Activated T-helper 17 cell treated with anti-CD3 and anti-CD28 coated beads, Interleukin-2, amount 50 U/mL, for 72 hours (primary cell): ENCODE data around the gene KRTAP4-6. TPM values are rescaled to one million over a fixed set of nuclear protein-coding genes. Genes with fewer than 3 reads are reported as not detected.
"Not testable (repeated sequence)": the region's sequence is repeated elsewhere in the genome, so short reads cannot be mapped to it uniquely, and the experiment has no call there.

Experiments
- ATAC-seq: fragments of 150-1000 bp; cut with Tn5 transposase; replicated peaks from 2 replicates; pipeline ENCODE4 v1.10.0; 2021; ENCODE audit warnings: mild to moderate bottlenecking, moderate library complexity
- H3K27ac Mint-ChIP-seq: one replicate; pipeline ENCODE4 v1.8.0; 2022; ENCODE audit warnings: mixed read lengths
- H3K27me3 Mint-ChIP-seq: one replicate; pipeline ENCODE4 v1.8.0; 2022; ENCODE audit warnings: mixed read lengths
- H3K36me3 Mint-ChIP-seq: one replicate; pipeline ENCODE4 v1.8.0; 2022; ENCODE audit warnings: low read depth, mild to moderate bottlenecking, mixed read lengths
- H3K4me1 Mint-ChIP-seq: one replicate; pipeline ENCODE4 v1.8.0; 2022; ENCODE audit warnings: mixed read lengths
- H3K4me3 Mint-ChIP-seq: one replicate; pipeline ENCODE4 v1.8.0; 2022; ENCODE audit warnings: mild to moderate bottlenecking, mixed read lengths
- H3K9me3 Mint-ChIP-seq: one replicate; pipeline ENCODE4 v1.8.0; 2022; ENCODE audit warnings: mixed read lengths
- total RNA-seq, 2 donors: library from RNA; stranded (reverse); gene quantifications; one replicate each; pipeline ENCODE4 v1.2.3, GENCODE V29; 2022

KRTAP4-6 gene
- total RNA-seq, 2 donors from 2014 or later = not detected

- H3K27ac Mint-ChIP-seq = no peak overlapping the region
- peaks cover 5% of the 10 kb centered on the region for H3K4me1 Mint-ChIP-seq
- H3K27me3 Mint-ChIP-seq = no peaks in the 10 kb centered on the region
- H3K9me3 Mint-ChIP-seq = no peaks in the 10 kb centered on the region
- no peak overlapping the region for H3K4me3 Mint-ChIP-seq
- H3K36me3 Mint-ChIP-seq = no peaks in the 10 kb centered on the region
- ATAC-seq = no peak
Measured at GRCh38 chr17:41103896-41104295, 36.4 kb downstream of the KRTAP4-6 start.

GRCh38 chr17:41101586-41102259 lies 38.6 kb downstream of the KRTAP4-6 start, which contains the start of gene KRTAP4-16:
Gene KRTAP4-16, minus strand, starts transcription at chr17:41102209. Its CDS starts 0 bp downstream, at chr17:41102209.
- ATAC-seq = no peak
- no peak within 1 kb of the TSS for H3K4me3 Mint-ChIP-seq
- H3K4me1 Mint-ChIP-seq = peaks cover 5% of the 10 kb centered on the region
- peaks cover 11% of the 10 kb centered on the region for H3K27me3 Mint-ChIP-seq
- H3K9me3 Mint-ChIP-seq = no peaks in the 10 kb centered on the region
- H3K36me3 Mint-ChIP-seq = no peaks in the 10 kb centered on the region
- no peak within 1 kb of the TSS for H3K27ac Mint-ChIP-seq

GRCh38 chr17:41099682-41100480 lies 40.5 kb downstream of the KRTAP4-6 start:
- not testable (repeated sequence) for H3K4me1 Mint-ChIP-seq, H3K27ac Mint-ChIP-seq, H3K4me3 Mint-ChIP-seq, H3K9me3 Mint-ChIP-seq, H3K36me3 Mint-ChIP-seq, ATAC-seq
- H3K27me3 Mint-ChIP-seq = peaks cover 15% of the 10 kb centered on the region

GRCh38 chr17:41098481-41098880 lies 41.9 kb downstream of the KRTAP4-6 start:
- Mint-ChIP-seq H3K36me3 (no peaks in the 10 kb centered on the region), H3K27me3 (peaks cover 15% of the 10 kb centered on the region), H3K4me1 (no peaks in the 10 kb centered on the region), H3K4me3 (no peak overlapping the region), H3K9me3 (no peaks in the 10 kb centered on the region), H3K27ac (no peak overlapping the region)
- ATAC-seq = no peak

GRCh38 chr17:41098042-41098441 lies 42.3 kb downstream of the KRTAP4-6 start, which contains the start of gene KRTAP4-8:
Gene KRTAP4-8, minus strand, starts transcription at chr17:41098142. Its CDS starts 58 bp downstream, at chr17:41098084.
- Mint-ChIP-seq H3K4me1 (no peaks in the 10 kb centered on the region), H3K9me3 (no peaks in the 10 kb centered on the region), H3K27me3 (peaks cover 15% of the 10 kb centered on the region), H3K36me3 (no peaks in the 10 kb centered on the region), H3K4me3 (no peak within 1 kb of the TSS), H3K27ac (no peak within 1 kb of the TSS)
- ATAC-seq = no peak

GRCh38 chr17:41096055-41096454 lies 44.3 kb downstream of the KRTAP4-6 start:
- Mint-ChIP-seq H3K4me3 (no peak overlapping the region), H3K27me3 (peaks cover 15% of the 10 kb centered on the region), H3K9me3 (no peaks in the 10 kb centered on the region), H3K4me1 (no peaks in the 10 kb centered on the region), H3K36me3 (no peaks in the 10 kb centered on the region), H3K27ac (no peak overlapping the region)
- no peak for ATAC-seq

Other genes with a start within 250 kb of the KRTAP4-6 start
- under 1 TPM in 1 of 2 donors, not detected in 1; 0.50 TPM for gene KRT23, start 202.9 kb downstream of the KRTAP4-6 start, total RNA-seq
- gene KRT39, start 173.6 kb downstream of the KRTAP4-6 start, total RNA-seq = not detected
- not detected for gene KRT40, start 156.2 kb downstream of the KRTAP4-6 start, total RNA-seq
- gene KRTAP3-3, start 146.4 kb downstream of the KRTAP4-6 start, total RNA-seq = not detected
- not detected for gene KRTAP3-2, start 140.6 kb downstream of the KRTAP4-6 start, total RNA-seq
- gene KRTAP3-1, start 131.4 kb downstream of the KRTAP4-6 start, total RNA-seq = not detected
- not detected for gene KRTAP1-5, start 113.3 kb downstream of the KRTAP4-6 start, total RNA-seq
- gene KRTAP1-4, start 110.3 kb downstream of the KRTAP4-6 start, total RNA-seq = not detected
- gene KRTAP1-3, start 105.7 kb downstream of the KRTAP4-6 start, total RNA-seq = not detected
- not detected for gene KRTAP1-1, start 99.1 kb downstream of the KRTAP4-6 start, total RNA-seq
- not detected for gene KRTAP2-1, start 93.2 kb downstream of the KRTAP4-6 start, total RNA-seq
- gene KRTAP2-2, start 85.3 kb downstream of the KRTAP4-6 start, total RNA-seq = not detected
- gene KRTAP2-3, start 80.4 kb downstream of the KRTAP4-6 start, total RNA-seq = not detected
- gene KRTAP2-4, start 74.7 kb downstream of the KRTAP4-6 start, total RNA-seq = not detected
- gene KRTAP4-7, start 56.4 kb downstream of the KRTAP4-6 start, total RNA-seq = not detected
- gene KRTAP4-8, start 42.4 kb downstream of the KRTAP4-6 start, total RNA-seq = not detected
- gene KRTAP4-16, start 38.3 kb downstream of the KRTAP4-6 start, total RNA-seq = not detected
- not detected for gene KRTAP4-9, start 35.2 kb downstream of the KRTAP4-6 start, total RNA-seq
- gene KRTAP4-11, start 22.2 kb downstream of the KRTAP4-6 start, total RNA-seq = not detected
- not detected for gene KRTAP4-12, start 16.4 kb downstream of the KRTAP4-6 start, total RNA-seq
- not detected for gene KRTAP4-5, start 9.3 kb upstream of the KRTAP4-6 start, total RNA-seq
- gene KRTAP4-4, start 20.2 kb upstream of the KRTAP4-6 start, total RNA-seq = not detected
- not detected for gene KRTAP4-3, start 27.7 kb upstream of the KRTAP4-6 start, total RNA-seq
- not detected for gene KRTAP4-2, start 37.7 kb upstream of the KRTAP4-6 start, total RNA-seq
- gene KRTAP4-1, start 44.4 kb upstream of the KRTAP4-6 start, total RNA-seq = not detected
- not detected for gene KRTAP9-1, start 49.3 kb upstream of the KRTAP4-6 start, total RNA-seq
- not detected for gene KRTAP9-2, start 86.1 kb upstream of the KRTAP4-6 start, total RNA-seq
- gene KRTAP9-3, start 91.9 kb upstream of the KRTAP4-6 start, total RNA-seq = not detected
- not detected for gene KRTAP9-8, start 97.5 kb upstream of the KRTAP4-6 start, total RNA-seq
- gene KRTAP9-4, start 109.1 kb upstream of the KRTAP4-6 start, total RNA-seq = not detected
- gene KRTAP9-9, start 114.8 kb upstream of the KRTAP4-6 start, total RNA-seq = not detected
- gene KRTAP9-6, start 124.8 kb upstream of the KRTAP4-6 start, total RNA-seq = not detected
- gene KRTAP9-7, start 135.2 kb upstream of the KRTAP4-6 start, total RNA-seq = not detected
- not detected for gene KRTAP29-1, start 162.3 kb upstream of the KRTAP4-6 start, total RNA-seq
- under 1 TPM; 0.15 to 0.26 TPM for gene KRTAP16-1, start 168.8 kb upstream of the KRTAP4-6 start, total RNA-seq
- not detected for gene KRTAP17-1, start 175.2 kb upstream of the KRTAP4-6 start, total RNA-seq
- not detected for gene KRT33A, start 210.3 kb upstream of the KRTAP4-6 start, total RNA-seq
- gene KRT33B, start 229.3 kb upstream of the KRTAP4-6 start, total RNA-seq = not detected
- gene KRT34, start 241.8 kb upstream of the KRTAP4-6 start, total RNA-seq = not detected